NCI-H748 treated with DMSO at 0.1 percent for 48 hours (cell line): ENCODE results near the gene RFC5.
"Not testable (repeated sequence)": the region's sequence is repeated elsewhere in the genome, so short reads cannot be mapped to it uniquely, and the experiment has no call there.

Source experiments
- DNase-seq: peaks from one replicate; lab custom pipeline; 2025; lab: John Stamatoyannopoulos, UW

The RFC5 gene

GRCh38 chr12:118052324-118053070, 36.0 kb downstream of the RFC5 start:
- no peak for DNase-seq

- DNase-seq: no peak
These were observed 36.8 kb downstream of the RFC5 start for GRCh38 chr12:118053071-118053985.

GRCh38 chr12:118055144-118055557, 38.6 kb downstream of the RFC5 start:
- peak; percentile 6 for DNase-seq

GRCh38 chr12:118055865-118056773, 39.6 kb downstream of the RFC5 start:
- DNase-seq: no peak

GRCh38 chr12:118058227-118058626, 41.7 kb downstream of the RFC5 start:
- no peak for DNase-seq

GRCh38 chr12:118058881-118059280, 42.4 kb downstream of the RFC5 start:
- DNase-seq: no peak

- no peak for DNase-seq
These were observed 43.1 kb downstream of the RFC5 start for GRCh38 chr12:118059341-118060191.

GRCh38 chr12:118060301-118061010, 44.0 kb downstream of the RFC5 start:
- peak; percentile 16 for DNase-seq

- peak; percentile 16 for DNase-seq
These were observed 44.7 kb downstream of the RFC5 start, which contains the start of gene WSB2 for GRCh38 chr12:118061011-118061872. TSS of gene WSB2 (minus strand) at chr12:118061179. CDS start at chr12:118061048, 131 bp downstream.

- peak; percentile 38 for DNase-seq
These were observed 45.7 kb downstream of the RFC5 start for GRCh38 chr12:118061873-118062843.

GRCh38 chr12:118063576-118064391, 47.3 kb downstream of the RFC5 start:
- DNase-seq: no peak

- DNase-seq: no peak
These were observed 48.1 kb downstream of the RFC5 start for GRCh38 chr12:118064608-118065007.

- DNase-seq: no peak
These were observed 48.9 kb downstream of the RFC5 start for GRCh38 chr12:118065380-118065779.

GRCh38 chr12:118068445-118068844, 51.9 kb downstream of the RFC5 start:
- no peak for DNase-seq

- DNase-seq: no peak
These were observed 54.1 kb downstream of the RFC5 start for GRCh38 chr12:118070650-118071049.

GRCh38 chr12:118073768-118074167, 57.3 kb downstream of the RFC5 start:
- no peak for DNase-seq

- DNase-seq: not testable (repeated sequence)
These were observed 65.0 kb downstream of the RFC5 start for GRCh38 chr12:118081521-118081920.
